DOHH2 (cell line): Measurements from ENCODE around the gene PCDHB1.

ENCODE experiments used
- H3F3A ChIP-seq: fragments of 200-600 bp; sonication (generic), shearing (Covaris generic); 2 replicates; pipeline ENCODE4 v1.6.0; 2016; ENCODE audit warnings: antibody characterized with exemption, mild to moderate bottlenecking; ENCODE audit not compliant: control insufficient read depth, insufficient read depth
- H3K27ac ChIP-seq: fragments of 200-600 bp; sonication (generic); 2 replicates; pipeline ENCODE4 v1.5.1; 2014; ENCODE audit warnings: low read depth, mild to moderate bottlenecking, low read length, moderate library complexity
- H3K27me3 ChIP-seq: fragments of 200-600 bp; sonication (generic); 2 replicates; pipeline ENCODE4 v1.6.1; 2014; ENCODE audit warnings: mild to moderate bottlenecking, low read length, mixed read lengths; ENCODE audit not compliant: control insufficient read depth
- H3K36me3 ChIP-seq: fragments of 200-600 bp; sonication (generic); 2 replicates; pipeline ENCODE4 v1.6.1; 2014; ENCODE audit warnings: mild to moderate bottlenecking, low read length, moderate library complexity, mixed read lengths; ENCODE audit not compliant: control insufficient read depth
- H3K4me1 ChIP-seq: fragments of 200-600 bp; sonication (generic); 2 replicates; pipeline ENCODE4 v1.6.1; 2014; ENCODE audit warnings: mild to moderate bottlenecking, low read length, mixed read lengths; ENCODE audit not compliant: control insufficient read depth
- H3K4me2 ChIP-seq: fragments of 200-600 bp; sonication (generic); 2 replicates; pipeline ENCODE4 v1.6.0; 2014; ENCODE audit warnings: mild to moderate bottlenecking, low read length, moderate library complexity
- H3K4me3 ChIP-seq: fragments of 200-600 bp; sonication (generic); 2 replicates; pipeline ENCODE4 v1.5.1; 2014; ENCODE audit warnings: mild to moderate bottlenecking, low read length, mixed read lengths
- H3K79me2 ChIP-seq: fragments of 200-600 bp; sonication (generic); 2 replicates; pipeline ENCODE4 v1.6.1; 2014; ENCODE audit warnings: mild to moderate bottlenecking, low read length, mixed read lengths; ENCODE audit not compliant: control insufficient read depth
- H3K9me2 ChIP-seq: fragments of 200-600 bp; sonication (generic); replicated peaks from 2 replicates; pipeline ENCODE4 v1.6.1; 2014; ENCODE audit warnings: mild to moderate bottlenecking, low read length, mixed read lengths; ENCODE audit not compliant: control insufficient read depth
- H3K9me3 ChIP-seq: fragments of 200-600 bp; sonication (generic); 2 replicates; pipeline ENCODE4 v1.6.1; 2014; ENCODE audit warnings: antibody characterized with exemption, low read length, mixed read lengths; ENCODE audit not compliant: control insufficient read depth, insufficient read depth
- H4K20me1 ChIP-seq: fragments of 200-600 bp; sonication (generic); 2 replicates; pipeline ENCODE4 v1.6.0; 2014; ENCODE audit warnings: low read depth, mild to moderate bottlenecking, antibody characterized with exemption, low read length, moderate library complexity; ENCODE audit not compliant: control insufficient read depth, insufficient read depth
- EZH2phosphoT487 ChIP-seq: fragments of 200-600 bp; sonication (generic); IDR thresholded peaks from 2 replicates; pipeline ENCODE4 v1.6.1; 2017; ENCODE audit warnings: borderline replicate concordance, mild to moderate bottlenecking, antibody characterized with exemption, low read length, moderate library complexity, mixed read lengths
- TF ChIP-seq, protein P1 (sequence below): fragments of 200-600 bp; sonication (generic); IDR thresholded peaks from one replicate; pipeline ENCODE4 v1.5.1; 2014; ENCODE audit warnings: antibody characterized with exemption, mild to moderate bottlenecking, low read depth, low read length; ENCODE audit not compliant: poor library complexity, severe bottlenecking

PCDHB1 gene

DNA sequence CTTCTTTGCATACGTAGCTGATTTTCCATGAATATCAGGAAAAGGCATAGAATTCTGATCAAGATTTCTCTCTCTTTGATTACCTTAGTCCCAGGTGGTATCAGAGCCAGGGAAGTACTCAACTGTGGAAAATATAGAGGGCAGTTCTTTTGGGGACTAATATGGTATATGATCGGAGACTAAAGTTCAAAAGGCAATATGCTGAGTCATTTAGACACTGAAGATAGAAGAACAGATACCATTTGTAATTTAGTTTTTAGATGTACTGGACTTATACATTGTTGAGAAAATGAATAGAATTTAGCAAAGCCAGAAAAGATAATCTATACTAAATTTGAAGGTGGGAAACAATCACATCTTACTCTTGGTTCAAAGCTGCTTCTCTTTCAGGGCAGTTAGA lies 54.2 kb downstream of the PCDHB1 start:
- TF ChIP-seq EZH2phosphoT487 = no peak
- TF ChIP-seq, protein P1, sequence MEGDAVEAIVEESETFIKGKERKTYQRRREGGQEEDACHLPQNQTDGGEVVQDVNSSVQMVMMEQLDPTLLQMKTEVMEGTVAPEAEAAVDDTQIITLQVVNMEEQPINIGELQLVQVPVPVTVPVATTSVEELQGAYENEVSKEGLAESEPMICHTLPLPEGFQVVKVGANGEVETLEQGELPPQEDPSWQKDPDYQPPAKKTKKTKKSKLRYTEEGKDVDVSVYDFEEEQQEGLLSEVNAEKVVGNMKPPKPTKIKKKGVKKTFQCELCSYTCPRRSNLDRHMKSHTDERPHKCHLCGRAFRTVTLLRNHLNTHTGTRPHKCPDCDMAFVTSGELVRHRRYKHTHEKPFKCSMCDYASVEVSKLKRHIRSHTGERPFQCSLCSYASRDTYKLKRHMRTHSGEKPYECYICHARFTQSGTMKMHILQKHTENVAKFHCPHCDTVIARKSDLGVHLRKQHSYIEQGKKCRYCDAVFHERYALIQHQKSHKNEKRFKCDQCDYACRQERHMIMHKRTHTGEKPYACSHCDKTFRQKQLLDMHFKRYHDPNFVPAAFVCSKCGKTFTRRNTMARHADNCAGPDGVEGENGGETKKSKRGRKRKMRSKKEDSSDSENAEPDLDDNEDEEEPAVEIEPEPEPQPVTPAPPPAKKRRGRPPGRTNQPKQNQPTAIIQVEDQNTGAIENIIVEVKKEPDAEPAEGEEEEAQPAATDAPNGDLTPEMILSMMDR = no peak
- Histone ChIP-seq H3K9me3 (no peaks in the 10 kb centered on the region), H3K4me1 (no peaks in the 10 kb centered on the region), H4K20me1 (no peaks in the 10 kb centered on the region), H3F3A (no peaks in the 10 kb centered on the region), H3K4me3 (no peak overlapping the region), H3K36me3 (no peaks in the 10 kb centered on the region), H3K79me2 (no peaks in the 10 kb centered on the region), H3K9me2 (no peaks in the 10 kb centered on the region), H3K27ac (no peak overlapping the region), H3K4me2 (no peak overlapping the region), H3K27me3 (no peaks in the 10 kb centered on the region)
